Measurements from ENCODE around the gene TMED4. TPM values are rescaled to one million over a fixed set of nuclear protein-coding genes. Genes with fewer than 3 reads are reported as not detected.

TMED4 gene
- total RNA-seq, 1 experiment from 2014 or later = 62.4 TPM

- Mint-ChIP-seq H3K9me3 (no peaks in the 10 kb centered on the region), H3K4me1 (peaks cover 16 to 30% of the 10 kb centered on the region in 2 experiments), H3K27ac (no peak overlapping the region), H3K27me3 (ENCODE audit: low read depth) (no peaks in the 10 kb centered on the region; the same call in 1 of the 2 replicates), H3K36me3 (ENCODE audit: insufficient read depth in 1 of 3, low read depth in 3 of 3) (peaks cover 4 to 29% (median 26%) of the 10 kb centered on the region in 3 experiments), H3K4me3 (no peak overlapping the region)
- DNase-seq = no peak
- Histone ChIP-seq H2BK15ac (ENCODE audit: low read depth, low read length) (no peak overlapping the region), H2BK12ac (ENCODE audit: insufficient read length, low read depth, low read length) (no peak overlapping the region), H3K27ac (ENCODE audit: insufficient read length, low read depth, low read length) (no peak overlapping the region), H3K9me3 (ENCODE audit: control insufficient read depth, low read depth, low read length) (no peaks in the 10 kb centered on the region), H3K9ac (ENCODE audit: extremely low read depth, insufficient read length, low read length) (no peak overlapping the region), H3K14ac (ENCODE audit: insufficient read depth, low read length) (no peak overlapping the region), H3K79me2 (ENCODE audit: insufficient read depth, low read length) (peaks cover 5% of the 10 kb centered on the region; the same call in 1 of the 2 replicates), H4K5ac (ENCODE audit: insufficient read length, low read depth, low read length) (no peak overlapping the region), H4K20me1 (ENCODE audit: control insufficient read depth, insufficient read depth, insufficient read length) (no peaks in the 10 kb centered on the region), H2BK20ac (ENCODE audit: low read depth, low read length, poor library complexity, severe bottlenecking) (no peak overlapping the region), H3K23me2 (ENCODE audit: insufficient read length, low read depth, low read length, poor library complexity, severe bottlenecking) (no peaks in the 10 kb centered on the region), H3K4ac (ENCODE audit: low read depth, low read length) (no peak overlapping the region), H2AFZ (ENCODE audit: low read length) (no peak overlapping the region), H3K18ac (ENCODE audit: insufficient read length, low read depth, low read length) (no peak overlapping the region), H4K8ac (replicated peaks; ENCODE audit: insufficient read length, low read depth, low read length) (no peak overlapping the region), H3K56ac (ENCODE audit: insufficient read length, low read depth, low read length) (no peak overlapping the region), H2AK5ac (ENCODE audit: insufficient read length, low read length) (no peak overlapping the region), H3K4me1 (ENCODE audit: insufficient read depth, low read length) (peaks cover 2% of the 10 kb centered on the region; the same call in 1 of the 2 replicates), H3K79me1 (ENCODE audit: insufficient read depth, low read depth, low read length, poor library complexity, severe bottlenecking) (no peaks in the 10 kb centered on the region), H3K27me3 (ENCODE audit: insufficient read depth, low read length) (no peaks in the 10 kb centered on the region), H2BK5ac (ENCODE audit: insufficient read length, low read length) (no peak overlapping the region), H2BK120ac (ENCODE audit: low read depth, low read length, poor library complexity, severe bottlenecking) (no peak overlapping the region), H4K91ac (ENCODE audit: insufficient read length, low read depth, low read length) (no peak overlapping the region), H3T11ph (ENCODE audit: low read length) (no peak overlapping the region), H3K23ac (ENCODE audit: insufficient read length, low read depth, low read length) (no peak overlapping the region), H3K4me2 (ENCODE audit: insufficient read depth, insufficient read length, low read length) (no peak overlapping the region)
- no peak for TF ChIP-seq CTCF (conservative IDR thresholded peaks at IDR 0.05)
- WGBS (ENCODE audit: extremely low coverage, insufficient read length, low lambda C conversion rate) = no CpG with 5 or more reads among the region's 4 CpGs
Observed at GRCh38 chr7:44626620-44627019, 44.6 kb upstream of the TMED4 start.
